VCaP (cell line): ENCODE measurements around the gene GXYLT1.
"Not testable (repeated sequence)": the region's sequence is repeated elsewhere in the genome, so short reads cannot be mapped to it uniquely, and the experiment has no call there.

Experiments
- H3K27ac ChIP-seq: fragments of 450-650 bp; 2 replicates; pipeline ENCODE4 v1.5.1; 2017
- CTCF ChIP-seq: fragments of 450-650 bp; conservative IDR thresholded peaks from 2 replicates; pipeline ENCODE4 v1.5.1; 2017; ENCODE audit warnings: mild to moderate bottlenecking, moderate library complexity

GXYLT1 gene

GRCh38 chr12:42053456-42053855, 91.2 kb downstream of the GXYLT1 start:
- no peak overlapping the region for H3K27ac ChIP-seq
- no peak for TF ChIP-seq CTCF

- not testable (repeated sequence) for H3K27ac ChIP-seq
These were observed 95.7 kb downstream of the GXYLT1 start for GRCh38 chr12:42048980-42049379.

GRCh38 chr12:42039577-42039976, 105.1 kb downstream of the GXYLT1 start:
- no peak overlapping the region for H3K27ac ChIP-seq
- no peak for TF ChIP-seq CTCF

- no peak overlapping the region for H3K27ac ChIP-seq
- no peak for TF ChIP-seq CTCF
These were observed 105.5 kb downstream of the GXYLT1 start for GRCh38 chr12:42039176-42039575.

- TF ChIP-seq CTCF, result no peak
- no peak overlapping the region for H3K27ac ChIP-seq
These were observed 112.7 kb downstream of the GXYLT1 start for GRCh38 chr12:42031847-42032564.
